ENCODE results near the gene RNF32.

GRCh38 chr7:156621652-156622051 lies 18.9 kb upstream of the RNF32 start:
- TF ChIP-seq POLR2A (IDR thresholded peaks at IDR 0.05) (no peak), CTCF (IDR thresholded peaks at IDR 0.05 in 4 of 5, conservative IDR thresholded peaks at IDR 0.05 in 1 of 5) (no peak)
